NCI-H2081 (cell line): Measurements from ENCODE around the gene EIF5A.

Experiments used
- DNase-seq, 2 experiments: peaks; one replicate each; lab custom pipeline; 2025; lab: John Stamatoyannopoulos, UW

Gene EIF5A

GRCh38 chr17:7355573-7355972 lies 48.1 kb downstream of the EIF5A start:
- DNase-seq = no peak

GRCh38 chr17:7356072-7356549 lies 48.7 kb downstream of the EIF5A start:
- peak; percentile 44 to 63 for DNase-seq

GRCh38 chr17:7356756-7357155 lies 49.3 kb downstream of the EIF5A start:
- no peak for DNase-seq

- DNase-seq = no peak
These were observed 50.0 kb downstream of the EIF5A start for GRCh38 chr17:7357381-7357780.

DNA sequence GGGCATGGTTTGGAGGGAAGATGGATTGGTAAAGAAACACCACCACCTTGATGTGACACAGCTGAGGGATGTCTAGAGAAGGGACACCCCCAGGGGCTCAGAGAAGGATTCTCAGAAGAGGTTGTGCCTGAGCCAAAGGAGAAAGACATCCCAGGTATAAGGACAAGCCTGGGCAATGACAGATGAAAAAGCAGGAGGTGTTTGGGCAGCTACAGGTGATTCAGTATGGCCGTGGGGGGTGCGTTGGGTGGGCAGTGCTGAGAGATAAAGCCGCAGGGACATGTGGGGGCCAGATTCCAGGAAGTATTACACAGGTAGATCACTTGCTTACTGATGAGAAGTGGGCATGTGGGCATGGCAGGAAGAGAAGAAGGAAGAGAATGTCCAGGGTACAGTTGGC lies 54.5 kb downstream of the EIF5A start:
- DNase-seq = no peak
